ENCODE measurements around the gene PSMB2. TPM values are rescaled to one million over a fixed set of nuclear protein-coding genes. Genes with fewer than 3 reads are reported as not detected.

The PSMB2 gene
- total RNA-seq, 1 experiment from 2014 or later, result 86.0 TPM

DNA sequence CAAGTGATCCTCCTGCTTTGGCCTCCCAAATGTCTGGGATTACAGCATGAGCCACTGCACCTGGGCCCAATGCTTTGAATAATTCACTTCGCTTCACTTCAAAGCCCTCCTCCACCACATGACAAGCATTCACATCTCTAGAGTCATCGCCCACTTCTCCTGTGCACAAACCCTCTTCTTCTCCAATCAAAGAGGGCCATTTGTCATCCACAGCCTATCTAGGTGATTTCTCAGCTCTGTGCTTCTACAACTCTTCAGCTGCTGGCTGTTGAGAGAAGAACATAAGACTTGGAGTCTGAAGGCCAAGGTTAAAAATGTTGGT is 20.1 kb upstream of the PSMB2 start:
- Mint-ChIP-seq H3K27ac (no peak overlapping the region), H3K4me1 (peaks cover 0 to under 1% of the 10 kb centered on the region in 2 experiments; a peak in 1 of 4 replicates), H3K4me3 (no peak overlapping the region), H3K9me3 (no peaks in the 10 kb centered on the region; a peak in 2 of 5 replicates), H3K36me3 (ENCODE audit: insufficient read depth in 1 of 3, low read depth in 3 of 3) (no peaks in the 10 kb centered on the region), H3K27me3 (ENCODE audit: low read depth) (peaks cover 13% of the 10 kb centered on the region)
- no peak for DNase-seq
- no peak overlapping the region for H2AK5ac ChIP-seq (ENCODE audit: insufficient read length, low read length)
- H3K79me1 ChIP-seq (ENCODE audit: insufficient read depth, low read depth, low read length, poor library complexity, severe bottlenecking), result no peaks in the 10 kb centered on the region
- no peak overlapping the region for H2AFZ ChIP-seq (ENCODE audit: low read length)
- H4K91ac ChIP-seq (ENCODE audit: insufficient read length, low read depth, low read length), result no peak overlapping the region
- no peaks in the 10 kb centered on the region for H3K23me2 ChIP-seq (ENCODE audit: insufficient read length, low read depth, low read length, poor library complexity, severe bottlenecking)
- H3K27me3 ChIP-seq (ENCODE audit: insufficient read depth, low read length), result no peaks in the 10 kb centered on the region
- H3K9ac ChIP-seq (ENCODE audit: extremely low read depth, insufficient read length, low read length), result no peak overlapping the region
- H2BK20ac ChIP-seq (ENCODE audit: low read depth, low read length, poor library complexity, severe bottlenecking), result no peak overlapping the region
- H3K23ac ChIP-seq (ENCODE audit: insufficient read length, low read depth, low read length), result no peak overlapping the region
- H3T11ph ChIP-seq (ENCODE audit: low read length), result no peak overlapping the region
- no peak overlapping the region for H3K18ac ChIP-seq (ENCODE audit: insufficient read length, low read depth, low read length)
- H2BK15ac ChIP-seq (ENCODE audit: low read depth, low read length), result no peak overlapping the region
- no peaks in the 10 kb centered on the region for H3K79me2 ChIP-seq (ENCODE audit: insufficient read depth, low read length)
- H4K20me1 ChIP-seq (ENCODE audit: control insufficient read depth, insufficient read depth, insufficient read length), result no peaks in the 10 kb centered on the region
- H3K4me1 ChIP-seq (ENCODE audit: insufficient read depth, low read length), result no peaks in the 10 kb centered on the region
- H3K4ac ChIP-seq (ENCODE audit: low read depth, low read length), result no peak overlapping the region
- no peak overlapping the region for H2BK12ac ChIP-seq (ENCODE audit: insufficient read length, low read depth, low read length)
- H3K14ac ChIP-seq (ENCODE audit: insufficient read depth, low read length), result no peak overlapping the region
- H3K27ac ChIP-seq (ENCODE audit: insufficient read length, low read depth, low read length), result no peak overlapping the region
- no peak overlapping the region for H3K56ac ChIP-seq (ENCODE audit: insufficient read length, low read depth, low read length)
- no peak overlapping the region for H2BK120ac ChIP-seq (ENCODE audit: low read depth, low read length, poor library complexity, severe bottlenecking)
- no CpG with 5 or more reads among the region's 2 CpGs for WGBS (ENCODE audit: extremely low coverage, insufficient read length, low lambda C conversion rate)
- no peak overlapping the region for H3K4me2 ChIP-seq (ENCODE audit: insufficient read depth, insufficient read length, low read length)
- no peak for TF ChIP-seq CTCF (conservative IDR thresholded peaks at IDR 0.05)
- H2BK5ac ChIP-seq (ENCODE audit: insufficient read length, low read length), result no peak overlapping the region
- no peaks in the 10 kb centered on the region for H3K9me3 ChIP-seq (ENCODE audit: control insufficient read depth, low read depth, low read length)
- no peak overlapping the region for H4K8ac ChIP-seq (replicated peaks; ENCODE audit: insufficient read length, low read depth, low read length)
- no peak overlapping the region for H4K5ac ChIP-seq (ENCODE audit: insufficient read length, low read depth, low read length)

All from H9 (cell line).